ENCODE data around the gene MORN5. TPM values are rescaled to one million over a fixed set of nuclear protein-coding genes. Genes with fewer than 3 reads are reported as not detected.

Gene MORN5
- total and polyA plus RNA-seq, 10 donors, result 1.4 TPM; not detected in 9

GRCh38 chr9:122227575-122227900 lies 67.8 kb downstream of the MORN5 start:
- peaks cover 4 to 100% (median 48%) of the 10 kb centered on the region in 7 donors for H3K27me3 ChIP-seq (replicated peaks in 1 of 7)

GRCh38 chr9:122228191-122228567 lies 68.5 kb downstream of the MORN5 start:
- H3K4me3 ChIP-seq, result peak overlapping the region; percentile 27 to 68 (median 40)
- H3K4me1 ChIP-seq, result peaks cover 4 to 36% (median 22%) of the 10 kb centered on the region in 6 donors
- H3K27ac ChIP-seq, result no peak overlapping the region
- DNase-seq, result no peak
- TF ChIP-seq POLR2AphosphoS5 (IDR thresholded peaks at IDR 0.05), result no peak
- no peak for TF ChIP-seq POLR2A (IDR thresholded peaks at IDR 0.05)
- TF ChIP-seq CTCF (IDR thresholded peaks at IDR 0.05 in 8 of 11, conservative IDR thresholded peaks at IDR 0.05 in 3 of 11), result no peak
- H3K27me3 ChIP-seq (replicated peaks in 1 of 7), result peaks cover 4 to 93% (median 48%) of the 10 kb centered on the region in 7 donors
- no peaks in the 10 kb centered on the region for H3K36me3 ChIP-seq
- no peaks in the 10 kb centered on the region for H3K9me3 ChIP-seq
- intact Hi-C loops (cut with DNase I; ENCODE audit: low total_unique reads), result no loop called here
- 1 to 3% (median 2%) methylated on average over 36 to 38 of the region's 38 CpGs for WGBS, 5 donors

More at GRCh38 chr9:122227575-122227900, 67.8 kb downstream of the MORN5 start:
- intact Hi-C loops (cut with DNase I; ENCODE audit: low total_unique reads), result no loop called here
- TF ChIP-seq POLR2A (IDR thresholded peaks at IDR 0.05) (no peak), POLR2AphosphoS5 (IDR thresholded peaks at IDR 0.05) (no peak), CTCF (IDR thresholded peaks at IDR 0.05 in 8 of 11, conservative IDR thresholded peaks at IDR 0.05 in 3 of 11) (no peak)
- peak overlapping the region in 5 of 8 donors; percentile 3 to 68 (median 40) for H3K4me3 ChIP-seq
- 17 to 65% (median 20%) methylated on average over 10 of the region's 10 CpGs for WGBS, 5 donors
- no peaks in the 10 kb centered on the region for H3K9me3 ChIP-seq
- DNase-seq, result no peak
- peaks cover 4 to 36% (median 22%) of the 10 kb centered on the region in 6 donors for H3K4me1 ChIP-seq
- no peak overlapping the region for H3K27ac ChIP-seq
- H3K36me3 ChIP-seq, result no peaks in the 10 kb centered on the region

- Histone ChIP-seq H3K9me3 (no peaks in the 10 kb centered on the region), H3K27me3 (replicated peaks in 1 of 7) (peaks cover 4 to 87% (median 48%) of the 10 kb centered on the region in 7 donors), H3K36me3 (no peaks in the 10 kb centered on the region), H3K4me1 (peaks cover 4 to 36% (median 22%) of the 10 kb centered on the region in 6 donors), H3K4me3 (peak within 1 kb of the TSS; percentile 27 to 68 (median 40)), H3K27ac (no peak within 1 kb of the TSS)
- intact Hi-C loops (cut with DNase I; ENCODE audit: low total_unique reads), result no loop called here
- 8 to 15% (median 12%) methylated on average over 37 to 70 of the region's 70 CpGs for WGBS, 5 donors
- DNase-seq, result no peak
- no peak for TF ChIP-seq POLR2AphosphoS5 (IDR thresholded peaks at IDR 0.05)
- no peak for TF ChIP-seq POLR2A (IDR thresholded peaks at IDR 0.05)
- TF ChIP-seq CTCF (IDR thresholded peaks at IDR 0.05 in 8 of 11, conservative IDR thresholded peaks at IDR 0.05 in 3 of 11), result no peak
Observed at GRCh38 chr9:122228568-122229484, 69.1 kb downstream of the MORN5 start, which contains the start of gene LHX6. Gene LHX6 (minus strand): TSS chr9:122228957. CDS start chr9:122228740, 217 bp downstream.

GRCh38 chr9:122229485-122229837 lies 69.8 kb downstream of the MORN5 start:
- TF ChIP-seq POLR2AphosphoS5 (IDR thresholded peaks at IDR 0.05) (no peak), CTCF (IDR thresholded peaks at IDR 0.05 in 8 of 11, conservative IDR thresholded peaks at IDR 0.05 in 3 of 11) (no peak), POLR2A (IDR thresholded peaks at IDR 0.05) (no peak)
- Histone ChIP-seq H3K27ac (no peak overlapping the region), H3K36me3 (no peaks in the 10 kb centered on the region), H3K4me3 (no peak overlapping the region), H3K4me1 (peaks cover 4 to 36% (median 22%) of the 10 kb centered on the region in 6 donors), H3K9me3 (no peaks in the 10 kb centered on the region), H3K27me3 (replicated peaks in 1 of 7) (peaks cover 4 to 80% (median 48%) of the 10 kb centered on the region in 7 donors)
- no peak for DNase-seq
- 74 to 78% (median 78%) methylated on average over 4 of the region's 4 CpGs for WGBS, 5 donors
- intact Hi-C loops (cut with DNase I; ENCODE audit: low total_unique reads), result no loop called here

Measured in spleen (tissue), 11 donors.